ENCODE results near the gene COX19. TPM values are rescaled to one million over a fixed set of nuclear protein-coding genes. Genes with fewer than 3 reads are reported as not detected.
"Not testable (repeated sequence)": the region's sequence is repeated elsewhere in the genome, so short reads cannot be mapped to it uniquely, and the experiment has no call there.

Gene COX19
- total RNA-seq, 1 donor from 2014 or later: 13.1 TPM

- peak overlapping the region; percentile 21 for H3K4me3 Mint-ChIP-seq
- no peak overlapping the region for H3K27ac Mint-ChIP-seq (ENCODE audit: unreplicated experiment)
- no peaks in the 10 kb centered on the region for H3K36me3 Mint-ChIP-seq (ENCODE audit: low read depth)
- no peaks in the 10 kb centered on the region for H3K9me3 Mint-ChIP-seq
- TF ChIP-seq CTCF (conservative IDR thresholded peaks at IDR 0.05): no peak
- H3K4me1 Mint-ChIP-seq: peaks cover 18% of the 10 kb centered on the region
- DNase-seq (ENCODE audit: low read depth, low spot score): no peak
- peaks cover 20% of the 10 kb centered on the region for H3K27me3 Mint-ChIP-seq (ENCODE audit: low read depth)
Observed at GRCh38 chr7:960269-960871, 15.0 kb downstream of the COX19 start.

GRCh38 chr7:959740-960139 is 15.6 kb downstream of the COX19 start:
- not testable (repeated sequence) for H3K36me3 Mint-ChIP-seq (ENCODE audit: low read depth); DNase-seq (ENCODE audit: low read depth, low spot score); H3K27ac Mint-ChIP-seq (ENCODE audit: unreplicated experiment); H3K9me3 Mint-ChIP-seq; H3K4me3 Mint-ChIP-seq
- peaks cover 12% of the 10 kb centered on the region for H3K4me1 Mint-ChIP-seq
- peaks cover 22% of the 10 kb centered on the region for H3K27me3 Mint-ChIP-seq (ENCODE audit: low read depth)

- peaks cover 21% of the 10 kb centered on the region for H3K27me3 Mint-ChIP-seq (ENCODE audit: low read depth)
- no peak overlapping the region for H3K4me3 Mint-ChIP-seq
- TF ChIP-seq CTCF (conservative IDR thresholded peaks at IDR 0.05): no peak
- no peak for DNase-seq (ENCODE audit: low read depth, low spot score)
- H3K4me1 Mint-ChIP-seq: peaks cover 10% of the 10 kb centered on the region
- no peak overlapping the region for H3K27ac Mint-ChIP-seq (ENCODE audit: unreplicated experiment)
- H3K9me3 Mint-ChIP-seq: no peaks in the 10 kb centered on the region
- H3K36me3 Mint-ChIP-seq (ENCODE audit: low read depth): no peaks in the 10 kb centered on the region
Observed at GRCh38 chr7:959271-959670, 16.1 kb downstream of the COX19 start.

GRCh38 chr7:958221-959200 is 16.8 kb downstream of the COX19 start:
- TF ChIP-seq CTCF (conservative IDR thresholded peaks at IDR 0.05): no peak
- Mint-ChIP-seq H3K4me3 (no peak overlapping the region), H3K36me3 (ENCODE audit: low read depth) (no peaks in the 10 kb centered on the region), H3K27ac (ENCODE audit: unreplicated experiment) (no peak overlapping the region), H3K27me3 (ENCODE audit: low read depth) (peaks cover 21% of the 10 kb centered on the region), H3K9me3 (no peaks in the 10 kb centered on the region), H3K4me1 (peaks cover 10% of the 10 kb centered on the region)
- DNase-seq (ENCODE audit: low read depth, low spot score): no peak

GRCh38 chr7:957418-958220 is 17.7 kb downstream of the COX19 start:
- Mint-ChIP-seq H3K4me1 (peaks cover 10% of the 10 kb centered on the region), H3K27me3 (ENCODE audit: low read depth) (peaks cover 22% of the 10 kb centered on the region), H3K9me3 (no peaks in the 10 kb centered on the region), H3K36me3 (ENCODE audit: low read depth) (no peaks in the 10 kb centered on the region), H3K4me3 (no peak overlapping the region), H3K27ac (ENCODE audit: unreplicated experiment) (no peak overlapping the region)
- TF ChIP-seq CTCF (conservative IDR thresholded peaks at IDR 0.05): no peak
- no peak for DNase-seq (ENCODE audit: low read depth, low spot score)
